Gastrocnemius medialis (tissue), 4 donors: ENCODE results near the gene CRYGN. TPM values are rescaled to one million over a fixed set of nuclear protein-coding genes. Genes with fewer than 3 reads are reported as not detected.

Experiments
- ATAC-seq, 2 donors: fragments of 150-250 bp; one replicate each; pipeline ENCODE4 v1.9.1; 2016
- DNase-seq, 2 donors: peaks; one replicate each; pipeline ENCODE4 v3.0.0-alpha.2; 2019
- H3K27ac ChIP-seq, 4 donors: fragments of 200-600 bp; sonication (generic); 1 replicate in 1 of 4; 2 replicates in 3 of 4; pipeline ENCODE4 v1.5.1; 2016 to 2018; ENCODE audit warnings: mild to moderate bottlenecking in 2 of 4, moderate library complexity in 1 of 4
- H3K27me3 ChIP-seq, 3 donors: fragments of 200-600 bp; sonication (generic) in 2 of 3; 1 replicate in 1 of 3; 2 replicates in 2 of 3; pipeline versions ENCODE4 v1.5.1 to v1.6.0; 2016 to 2019; ENCODE audit warnings: mild to moderate bottlenecking in 1 of 3, moderate library complexity in 1 of 3
- H3K36me3 ChIP-seq, 2 donors: fragments of 200-600 bp; sonication (generic) in 1 of 2; one replicate each; pipeline ENCODE4 v1.5.1; 2017 to 2018
- H3K4me1 ChIP-seq, 2 donors: fragments of 200-600 bp; sonication (generic) in 1 of 2; one replicate each; pipeline ENCODE4 v1.5.1; 2016 to 2017; ENCODE audit warnings: mild to moderate bottlenecking in 2 of 2
- H3K4me3 ChIP-seq, 4 donors: fragments of 200-600 bp; sonication (generic) in 3 of 4; 1 replicate in 1 of 4; 2 replicates in 3 of 4; pipeline ENCODE4 v1.5.1; 2016 to 2019; ENCODE audit warnings: mild to moderate bottlenecking in 2 of 4
- H3K9me3 ChIP-seq, 3 donors: fragments of 200-600 bp; sonication (generic) in 2 of 3; 1 replicate in 1 of 3; 2 replicates in 2 of 3; pipeline ENCODE4 v1.5.1; 2016 to 2019
- POLR2A ChIP-seq, 2 donors: fragments of 450-650 bp; IDR thresholded peaks; one replicate each; pipeline ENCODE4 v1.6.1; 2017; ENCODE audit warnings: antibody characterized with exemption in 2 of 2, mild to moderate bottlenecking in 2 of 2, moderate library complexity in 2 of 2
- in situ Hi-C, 4 donors: fragments of 200-750 bp; cut with MboI; loops; one replicate each; pipeline versions ENCODE4 v1.15.0 to v1.8.0; 2017; ENCODE audit warnings: low sequenced_read_pairs in 4 of 4
- intact Hi-C: fragments of 100-400 bp; cut with DNase I; formaldehyde crosslinking; loops from one replicate; pipeline ENCODE4 v1.15.1; 2023; ENCODE audit warnings: low total_unique reads
- total RNA-seq, 4 donors: library from RNA; depleted of rRNA; stranded (reverse); fragments of >200 nt; gene quantifications; one replicate each; pipeline versions ENCODE4 v1.1.0 to v1.2.3, GENCODE V29; 2016
- TF ChIP-seq, protein P1 (sequence below), 5 experiments: fragments of 450-650 bp in 3 of 5; fragments of 200-600 bp in 2 of 5; sonication (generic) in 2 of 5; IDR thresholded peaks in 4 of 5; conservative IDR thresholded peaks in 1 of 5; 1 replicate in 4 of 5; 2 replicates in 1 of 5; pipeline ENCODE4 v1.5.1; 2016 to 2019; ENCODE audit warnings: antibody characterized with exemption in 5 of 5, mild to moderate bottlenecking in 3 of 5, moderate library complexity in 3 of 5

The CRYGN gene
- total RNA-seq, 4 donors from 2014 or later, result not detected

DNA sequence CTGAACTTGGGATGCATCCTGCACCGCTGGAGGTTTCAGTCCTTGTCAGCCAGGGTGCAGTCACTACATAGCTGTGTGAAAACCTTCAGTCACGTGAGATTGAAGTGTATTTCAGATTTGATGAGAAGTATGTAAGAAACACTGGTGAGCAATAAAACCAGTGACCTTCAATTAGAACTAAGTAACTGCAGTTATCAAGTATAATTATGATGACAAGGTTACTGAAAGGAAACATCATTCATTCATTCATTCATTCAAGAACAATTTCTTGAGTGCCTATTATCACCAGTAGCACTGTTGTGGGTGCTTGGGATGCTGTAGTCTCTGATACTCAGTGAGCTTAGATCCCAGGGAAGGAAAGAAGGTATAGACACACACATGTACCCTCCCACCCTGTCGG, 46.1 kb upstream of the CRYGN start:
- no peak overlapping the region for H3K4me3 ChIP-seq
- peaks cover 32 to 38% of the 10 kb centered on the region in 2 donors for H3K4me1 ChIP-seq
- peaks cover 0 to 51% of the 10 kb centered on the region in 2 donors for H3K36me3 ChIP-seq
- TF ChIP-seq, protein P1, sequence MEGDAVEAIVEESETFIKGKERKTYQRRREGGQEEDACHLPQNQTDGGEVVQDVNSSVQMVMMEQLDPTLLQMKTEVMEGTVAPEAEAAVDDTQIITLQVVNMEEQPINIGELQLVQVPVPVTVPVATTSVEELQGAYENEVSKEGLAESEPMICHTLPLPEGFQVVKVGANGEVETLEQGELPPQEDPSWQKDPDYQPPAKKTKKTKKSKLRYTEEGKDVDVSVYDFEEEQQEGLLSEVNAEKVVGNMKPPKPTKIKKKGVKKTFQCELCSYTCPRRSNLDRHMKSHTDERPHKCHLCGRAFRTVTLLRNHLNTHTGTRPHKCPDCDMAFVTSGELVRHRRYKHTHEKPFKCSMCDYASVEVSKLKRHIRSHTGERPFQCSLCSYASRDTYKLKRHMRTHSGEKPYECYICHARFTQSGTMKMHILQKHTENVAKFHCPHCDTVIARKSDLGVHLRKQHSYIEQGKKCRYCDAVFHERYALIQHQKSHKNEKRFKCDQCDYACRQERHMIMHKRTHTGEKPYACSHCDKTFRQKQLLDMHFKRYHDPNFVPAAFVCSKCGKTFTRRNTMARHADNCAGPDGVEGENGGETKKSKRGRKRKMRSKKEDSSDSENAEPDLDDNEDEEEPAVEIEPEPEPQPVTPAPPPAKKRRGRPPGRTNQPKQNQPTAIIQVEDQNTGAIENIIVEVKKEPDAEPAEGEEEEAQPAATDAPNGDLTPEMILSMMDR (IDR thresholded peaks at IDR 0.05 in 4 of 5, conservative IDR thresholded peaks at IDR 0.05 in 1 of 5), result no peak
- no peak for TF ChIP-seq POLR2A (IDR thresholded peaks at IDR 0.05)
- in situ Hi-C loops, result no loop called here
- intact Hi-C loops, result no loop called here
- ATAC-seq (no peak), DNase-seq (no peak)
- H3K27me3 ChIP-seq, result no peaks in the 10 kb centered on the region
- peak overlapping the region in 1 of 4 donors; percentile 67 for H3K27ac ChIP-seq
- no peaks in the 10 kb centered on the region for H3K9me3 ChIP-seq

GRCh38 chr7:151484971-151485707, 45.2 kb upstream of the CRYGN start:
- Histone ChIP-seq H3K27ac (peak overlapping the region; percentile 47 to 72 (median 66)), H3K9me3 (no peaks in the 10 kb centered on the region), H3K4me3 (no peak overlapping the region), H3K4me1 (peaks cover 32 to 38% of the 10 kb centered on the region in 2 donors), H3K27me3 (no peaks in the 10 kb centered on the region), H3K36me3 (peaks cover 0 to 48% of the 10 kb centered on the region in 2 donors)
- ATAC-seq (peak; percentile 32 to 51), DNase-seq (no peak)
- TF ChIP-seq, protein P1 (IDR thresholded peaks at IDR 0.05 in 4 of 5, conservative IDR thresholded peaks at IDR 0.05 in 1 of 5), result no peak
- TF ChIP-seq POLR2A (IDR thresholded peaks at IDR 0.05), result no peak
- intact Hi-C loops, result no loop called here
- in situ Hi-C loops, result no loop called here

DNA sequence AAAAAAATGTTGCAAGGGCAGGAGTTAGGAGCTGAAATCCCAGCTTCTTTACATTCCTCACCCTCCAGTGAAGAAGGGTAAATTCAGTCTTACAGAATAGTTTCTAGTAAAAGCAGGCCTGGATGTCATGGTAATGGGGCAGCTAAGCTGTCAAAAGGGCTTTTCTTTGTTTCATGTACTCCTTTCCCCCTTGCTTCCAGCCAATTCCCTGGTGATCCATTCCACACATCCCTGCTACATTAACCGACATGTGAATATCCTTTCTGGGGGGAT, 43.7 kb upstream of the CRYGN start:
- TF ChIP-seq, protein P1 (IDR thresholded peaks at IDR 0.05 in 4 of 5, conservative IDR thresholded peaks at IDR 0.05 in 1 of 5), result no peak
- no peak for TF ChIP-seq POLR2A (IDR thresholded peaks at IDR 0.05)
- Histone ChIP-seq H3K36me3 (peaks cover 0 to 35% of the 10 kb centered on the region in 2 donors), H3K9me3 (no peaks in the 10 kb centered on the region), H3K4me1 (peaks cover 28 to 34% of the 10 kb centered on the region in 2 donors), H3K4me3 (no peak overlapping the region), H3K27ac (peak overlapping the region; percentile 47 to 72 (median 66)), H3K27me3 (no peaks in the 10 kb centered on the region)
- ATAC-seq, result no peak
- in situ Hi-C loops (no loop called here), intact Hi-C loops (no loop called here)
- DNase-seq, result no peak

- no peak overlapping the region for H3K4me3 ChIP-seq
- peak overlapping the region; percentile 47 to 72 (median 70) for H3K27ac ChIP-seq
- in situ Hi-C loops, result no loop called here
- H3K27me3 ChIP-seq, result no peaks in the 10 kb centered on the region
- TF ChIP-seq, protein P1 (IDR thresholded peaks at IDR 0.05 in 4 of 5, conservative IDR thresholded peaks at IDR 0.05 in 1 of 5), result no peak
- TF ChIP-seq POLR2A (IDR thresholded peaks at IDR 0.05), result no peak
- peaks cover 28 to 34% of the 10 kb centered on the region in 2 donors for H3K4me1 ChIP-seq
- ATAC-seq (peak in 1 of 2 donors; percentile 49), DNase-seq (peak in 1 of 2 donors; percentile 47)
- intact Hi-C loops, result no loop called here
- H3K9me3 ChIP-seq, result no peaks in the 10 kb centered on the region
- H3K36me3 ChIP-seq, result peaks cover 0 to 34% of the 10 kb centered on the region in 2 donors
These were observed 43.2 kb upstream of the CRYGN start for GRCh38 chr7:151482883-151483710.
